Left cardiac atrium (tissue), 4 donors: Measurements from ENCODE around the gene CNTN5. TPM values are rescaled to one million over a fixed set of nuclear protein-coding genes. Genes with fewer than 3 reads are reported as not detected.

Source experiments
- ATAC-seq, 2 donors: fragments of 200-7000 bp; cut with Tn5 transposase; one replicate each; pipeline ENCODE4 v1.9.1; 2020; ENCODE audit warnings: mild to moderate bottlenecking in 2 of 2, moderate library complexity in 2 of 2
- DNase-seq: peaks from one replicate; pipeline ENCODE4 v3.0.0-alpha.2; 2020
- intact Hi-C, 2 donors: fragments of 100-400 bp; cut with DNase I; formaldehyde crosslinking; loops; one replicate each; pipeline versions ENCODE4 v1.14.1 to v1.15.1; 2022 to 2023
- total RNA-seq, 2 donors: library from RNA; stranded (reverse); fragmentation: NEBNext Ultra II Directional; extraction: Animal tissue kit (Norgen Biotek cat#: 25700); gene quantifications; one replicate each; pipeline ENCODE4 v1.2.1, GENCODE V29; 2021
- donor health status: DM: no; HTN: yes; CAD: no.
- donor health status: DM: no; HTN: yes; CAD: no; lungs with severe emphysema.
- donor health status: DM: yes; HTN: yes; CAD: no.
- donor health status: Dilated cardiomyopathy.

The CNTN5 gene
- total RNA-seq, 2 donors from 2014 or later = 0.34 TPM; not detected in 1

DNA sequence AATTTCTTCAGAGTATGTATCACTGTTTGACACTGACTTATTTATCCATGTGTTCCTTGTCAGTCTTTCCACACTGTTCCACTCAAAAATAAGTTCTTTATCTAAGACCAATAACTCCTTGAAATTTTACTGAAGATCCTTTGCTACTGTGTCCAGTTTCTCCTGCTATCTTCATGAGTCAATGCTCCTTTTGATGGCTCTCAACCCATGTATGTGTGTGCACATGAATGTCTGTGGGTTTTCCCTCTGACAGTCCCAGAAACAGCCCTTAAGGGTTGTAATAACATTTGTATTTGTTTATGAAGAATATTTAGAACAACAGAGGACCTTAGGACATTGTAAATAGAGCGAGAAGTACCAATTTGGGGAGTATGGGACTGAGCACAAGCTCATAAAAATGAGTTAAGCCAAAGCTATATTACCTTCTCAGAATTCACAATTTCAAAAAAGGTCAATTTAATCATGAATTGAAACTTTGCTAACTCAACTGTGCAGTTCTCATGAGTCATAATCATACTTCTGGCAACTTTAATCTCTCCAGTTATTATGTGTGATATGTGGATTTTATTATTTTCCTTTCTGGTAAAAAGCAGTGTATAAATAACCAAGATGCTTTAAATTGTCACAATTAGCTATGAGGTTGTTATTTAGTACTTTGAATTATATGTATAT, 533.6 kb downstream of the CNTN5 start:
- intact Hi-C loops = no loop called here
- ATAC-seq (no peak), DNase-seq (no peak)

DNA sequence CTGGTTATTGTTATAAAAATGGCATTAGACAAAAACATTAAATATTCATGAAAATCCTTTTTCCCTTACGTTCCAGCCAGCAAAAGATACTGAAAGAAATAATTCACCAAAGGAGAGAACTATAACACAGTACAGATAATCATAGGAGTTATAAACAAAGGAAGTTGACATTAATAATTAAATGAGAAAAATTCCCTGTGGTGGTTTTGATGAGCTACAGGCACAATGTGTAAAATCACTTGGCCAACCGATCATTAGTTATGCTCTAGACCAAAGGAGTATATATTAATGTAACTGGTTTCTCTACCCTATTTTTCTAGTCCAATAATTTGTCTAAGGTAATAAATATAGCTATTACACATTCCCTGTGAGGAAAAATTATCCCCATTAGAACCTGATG, 534.7 kb downstream of the CNTN5 start:
- DNase-seq (no peak), ATAC-seq (no peak)
- intact Hi-C loops = no loop called here

- ATAC-seq = no peak
- DNase-seq = no peak
- intact Hi-C loops = no loop called here
Measured at GRCh38 chr11:99565333-99565732, 544.6 kb downstream of the CNTN5 start.

DNA sequence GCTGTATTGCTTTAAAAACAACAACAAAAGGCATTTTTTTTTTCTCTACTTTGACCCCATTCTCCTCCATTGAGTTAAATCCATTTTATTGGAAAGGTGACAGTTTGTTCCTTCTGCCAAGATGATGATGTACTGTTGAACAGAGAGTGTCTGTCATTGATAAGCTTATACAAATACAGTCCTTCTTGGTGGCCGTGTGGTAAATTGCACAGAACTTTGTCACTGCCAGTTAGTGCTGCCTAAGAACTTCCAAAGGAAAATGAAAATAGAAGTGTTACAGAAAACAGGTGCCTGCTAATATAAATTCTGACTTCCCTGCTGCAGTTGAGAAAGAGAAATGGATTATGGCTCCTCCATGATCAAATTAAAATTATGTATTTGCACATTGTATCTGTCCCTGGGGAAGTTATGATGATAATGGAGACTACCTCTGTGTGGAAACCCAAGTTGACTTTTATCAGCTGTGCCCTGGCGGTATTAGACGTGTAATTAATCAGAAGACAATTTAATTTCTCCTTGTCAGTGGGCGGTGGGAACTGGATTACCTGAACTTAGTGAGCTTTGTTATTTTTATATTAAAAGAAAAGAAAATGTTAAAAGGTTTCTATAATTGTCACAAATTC, 546.7 kb downstream of the CNTN5 start:
- DNase-seq (no peak), ATAC-seq (no peak)
- intact Hi-C loops = no loop called here

DNA sequence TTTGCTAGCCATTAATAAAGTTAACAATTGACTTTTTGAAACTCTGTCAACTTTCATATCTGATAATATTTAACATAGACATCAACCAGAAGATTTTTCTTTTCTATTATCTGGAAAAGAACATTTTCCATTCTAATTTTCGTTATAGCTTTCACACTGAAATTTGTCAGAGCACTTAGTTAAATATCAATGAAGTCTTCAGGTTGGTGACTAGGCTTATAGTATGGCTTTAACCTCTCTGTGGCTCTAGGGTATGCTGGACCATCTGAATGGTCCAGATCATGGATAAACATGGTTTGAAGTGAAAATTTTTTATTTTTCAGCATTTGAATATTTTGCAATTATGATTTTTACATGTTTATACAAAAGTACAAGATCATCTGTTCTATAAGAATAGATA, 548.1 kb downstream of the CNTN5 start:
- DNase-seq = no peak
- intact Hi-C loops = no loop called here
- no peak for ATAC-seq

- DNase-seq (no peak), ATAC-seq (no peak)
- intact Hi-C loops = no loop called here
Measured at GRCh38 chr11:99571094-99571493, 550.3 kb downstream of the CNTN5 start.

DNA sequence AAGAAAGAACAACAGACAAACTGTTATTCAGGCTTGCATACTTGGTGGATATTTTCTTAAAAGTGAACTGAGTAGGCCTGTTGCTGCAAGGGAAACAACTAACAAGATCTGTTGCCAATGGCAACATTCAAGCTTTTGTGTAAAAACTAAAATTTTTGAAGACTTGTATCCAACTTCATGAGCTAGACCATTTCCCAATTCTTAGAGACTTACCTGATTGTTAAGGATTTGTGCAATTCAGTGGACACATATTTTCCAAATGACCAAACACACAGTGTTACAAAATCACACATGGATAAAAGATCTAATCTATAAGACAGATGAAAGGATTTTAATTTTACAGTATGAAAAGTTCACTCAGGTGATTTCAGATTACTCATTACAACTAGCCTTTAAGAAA, 564.1 kb downstream of the CNTN5 start:
- ATAC-seq = no peak
- intact Hi-C loops = no loop called here
- DNase-seq = no peak

GRCh38 chr11:99585606-99586005, 564.9 kb downstream of the CNTN5 start:
- DNase-seq (no peak), ATAC-seq (no peak)
- intact Hi-C loops = no loop called here

- ATAC-seq = no peak
- intact Hi-C loops = no loop called here
- DNase-seq = no peak
Measured at GRCh38 chr11:99589771-99590170, 569.0 kb downstream of the CNTN5 start.

GRCh38 chr11:99592266-99592665, 571.5 kb downstream of the CNTN5 start:
- ATAC-seq (no peak), DNase-seq (no peak)
- intact Hi-C loops = no loop called here

GRCh38 chr11:99593197-99593596, 572.4 kb downstream of the CNTN5 start:
- DNase-seq (no peak), ATAC-seq (no peak)
- intact Hi-C loops = no loop called here

- intact Hi-C loops = no loop called here
- no peak for DNase-seq
- ATAC-seq = no peak
Measured at GRCh38 chr11:99601179-99601578, 580.4 kb downstream of the CNTN5 start.

GRCh38 chr11:99614352-99614751, 593.6 kb downstream of the CNTN5 start:
- no peak for ATAC-seq
- DNase-seq = no peak
- intact Hi-C loops = no loop called here

- DNase-seq (no peak), ATAC-seq (no peak)
- intact Hi-C loops = no loop called here
Measured at GRCh38 chr11:99630629-99631028, 609.9 kb downstream of the CNTN5 start.

- no peak for DNase-seq
- intact Hi-C loops = no loop called here
- no peak for ATAC-seq
Measured at GRCh38 chr11:99631618-99632017, 610.9 kb downstream of the CNTN5 start.

- DNase-seq = no peak
- ATAC-seq = no peak
- intact Hi-C loops = no loop called here
Measured at GRCh38 chr11:99632969-99633368, 612.2 kb downstream of the CNTN5 start.

- no peak for ATAC-seq
- intact Hi-C loops = no loop called here
- DNase-seq = no peak
Measured at GRCh38 chr11:99634581-99634980, 613.8 kb downstream of the CNTN5 start.

DNA sequence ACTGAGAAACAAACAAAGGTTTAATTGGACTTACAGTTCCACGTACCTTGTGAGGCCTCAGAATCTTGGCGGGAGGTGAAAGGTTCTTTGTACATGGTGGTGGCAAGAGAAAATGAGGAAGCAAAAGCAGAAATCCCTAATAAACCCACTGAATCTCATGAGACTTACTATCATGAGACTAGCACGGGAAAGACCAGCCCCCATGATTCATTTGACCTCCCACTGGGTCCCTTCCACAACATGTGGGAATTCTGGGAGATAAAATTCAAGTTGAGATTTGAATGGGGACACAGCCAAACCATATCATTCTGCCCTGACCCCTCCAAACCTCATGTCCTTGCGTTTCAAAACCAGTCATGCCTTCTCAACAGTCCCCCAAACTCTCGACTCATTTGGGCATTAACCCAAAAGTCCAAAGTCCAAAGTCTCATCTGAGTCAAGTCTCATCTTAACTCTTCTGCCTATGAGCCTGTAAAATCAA, 617.4 kb downstream of the CNTN5 start:
- DNase-seq = no peak
- no peak for ATAC-seq
- intact Hi-C loops = no loop called here

DNA sequence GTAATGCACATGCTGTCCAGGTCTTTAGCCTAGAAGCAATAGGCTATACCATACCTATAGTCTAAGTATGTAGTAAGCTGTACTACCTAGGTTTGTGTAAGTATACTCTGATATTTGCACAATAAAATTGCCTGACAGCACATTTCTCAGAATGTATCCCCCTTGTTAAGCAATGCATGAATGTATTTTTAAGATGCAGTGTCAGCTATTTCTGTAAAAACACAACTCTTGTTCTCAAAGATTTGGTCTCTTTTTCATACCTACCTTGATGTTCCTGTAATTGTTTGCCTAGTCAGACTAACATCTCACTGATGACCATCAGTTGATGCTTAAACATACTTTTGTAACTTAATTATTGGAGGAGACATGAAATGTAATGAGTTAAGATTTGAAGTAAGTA, 619.9 kb downstream of the CNTN5 start:
- ATAC-seq = no peak
- intact Hi-C loops = no loop called here

DNA sequence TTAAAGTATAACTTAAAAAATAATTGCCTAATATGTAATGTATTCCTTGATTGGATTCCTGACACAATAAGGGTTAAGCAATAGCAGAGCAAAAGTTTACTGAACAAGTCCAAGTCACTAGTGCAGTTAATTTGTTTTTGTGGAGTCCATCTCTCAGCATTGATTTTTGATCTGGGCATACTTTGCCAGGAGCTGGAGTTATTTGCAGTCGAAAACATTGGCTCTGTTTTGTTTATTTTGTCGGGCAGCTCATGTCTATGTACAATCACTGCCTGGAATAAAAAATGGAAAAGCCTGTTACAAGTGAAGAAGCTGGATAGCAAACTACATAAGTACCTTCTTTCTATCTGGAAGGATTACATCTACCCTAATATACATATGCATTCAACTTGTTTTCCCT, 625.2 kb downstream of the CNTN5 start:
- no peak for ATAC-seq
- intact Hi-C loops = no loop called here

More for the DNA sequence above, 619.9 kb downstream of the CNTN5 start:
- DNase-seq = no peak

GRCh38 chr11:99670067-99670676, 649.4 kb downstream of the CNTN5 start:
- intact Hi-C loops = no loop called here
- DNase-seq (no peak), ATAC-seq (no peak)

More for the DNA sequence above, 625.2 kb downstream of the CNTN5 start:
- DNase-seq = no peak
